AG04449 (cell line): ENCODE measurements around the gene VEZF1.

Experiments used
- CTCF ChIA-PET: fragments of 350-600 bp; formaldehyde crosslinking; extraction: SDS; loops from one replicate; lab custom pipeline; 2021; ENCODE audit warnings: antibody characterized with exemption; lab: Yijun Ruan, JAX
- POLR2A ChIA-PET: fragments of 400-600, 350-600 bp; formaldehyde crosslinking; extraction: SDS; loops from one replicate; lab custom pipeline; 2020; ENCODE audit warnings: antibody characterized with exemption, inconsistent platforms; lab: Yijun Ruan, JAX
- DNase-seq: peaks from one replicate; pipeline ENCODE4 v3.0.0-alpha.2; 2010; ENCODE audit warnings: low read depth, low spot score
- H3K4me3 ChIP-seq: 2 replicates; pipeline ENCODE4 v1.5.1; 2011; ENCODE audit warnings: low read depth, mild to moderate bottlenecking, control low read depth, low read length
- CTCF ChIP-seq: IDR thresholded peaks from one replicate; pipeline ENCODE4 v1.5.1; 2011; ENCODE audit warnings: mild to moderate bottlenecking, moderate library complexity, low read length, control low read depth, inconsistent platforms; ENCODE audit not compliant: insufficient read depth; ENCODE audit errors: missing control alignments

VEZF1 gene

GRCh38 chr17:57943140-57943539 lies 44.9 kb downstream of the VEZF1 start:
- ChIA-PET CTCF (interaction anchor here (1.0 to 2.2 kb wide), 7 partner anchors 8 to 64 kb away, joined by 3 to 10 read pairs (median 3); no protein-coding TSS in a partner anchor), POLR2A (interaction anchor here (0.5 to 0.9 kb wide), 4 partner anchors 8 to 378 kb away, joined by 3 read pairs; no protein-coding TSS in a partner anchor)
- DNase-seq = no peak
- no peak for TF ChIP-seq CTCF
- H3K4me3 ChIP-seq = no peak overlapping the region

- ChIA-PET CTCF (interaction anchor here (1.0 to 1.5 kb wide), 3 partner anchors 23 to 57 kb away, joined by 3 to 5 read pairs (median 4); no protein-coding TSS in a partner anchor), POLR2A (no interaction called here)
- TF ChIP-seq CTCF = no peak
- no peak overlapping the region for H3K4me3 ChIP-seq
- DNase-seq = no peak
These were observed 46.4 kb downstream of the VEZF1 start for GRCh38 chr17:57941384-57942370.

GRCh38 chr17:57940653-57941329 lies 47.3 kb downstream of the VEZF1 start:
- CTCF ChIA-PET = interaction anchor here (0.8 to 1.5 kb wide), 4 partner anchors 22 to 59 kb away, joined by 3 to 5 read pairs (median 4); no protein-coding TSS in a partner anchor
- POLR2A ChIA-PET = interaction anchor here (1.1 kb wide), 1 partner anchor 66 kb away, joined by 3 read pairs; no protein-coding TSS in a partner anchor
- TF ChIP-seq CTCF = no peak
- DNase-seq = no peak
- H3K4me3 ChIP-seq = no peak overlapping the region

- H3K4me3 ChIP-seq = no peak overlapping the region
- no peak for DNase-seq
- TF ChIP-seq CTCF = no peak
- CTCF ChIA-PET = interaction anchor here (0.8 to 2.5 kb wide), 4 partner anchors 40 to 59 kb away, joined by 3 to 9 read pairs (median 4); no protein-coding TSS in a partner anchor
- POLR2A ChIA-PET = interaction anchor here (0.6 to 1.1 kb wide), 3 partner anchors 17 to 1347 kb away, joined by 3 read pairs; partner anchors contain the start of gene NOG
These were observed 47.8 kb downstream of the VEZF1 start for GRCh38 chr17:57940231-57940630.

GRCh38 chr17:57939797-57940196 lies 48.3 kb downstream of the VEZF1 start:
- no peak for TF ChIP-seq CTCF
- no peak for DNase-seq
- POLR2A ChIA-PET = interaction anchor here (0.6 to 1.1 kb wide), 3 partner anchors 17 to 1346 kb away, joined by 3 read pairs; partner anchors contain the start of gene NOG
- CTCF ChIA-PET = interaction anchor here (1.0 to 2.5 kb wide), 2 partner anchors 40 to 49 kb away, joined by 3 to 9 read pairs; no protein-coding TSS in a partner anchor
- no peak overlapping the region for H3K4me3 ChIP-seq
